Measurements from ENCODE around the gene SPP1.

SPP1 gene

GRCh38 chr4:88027611-88028608, 52.4 kb downstream of the SPP1 start:
- no peak for DNase-seq

GRCh38 chr4:88028946-88029345, 53.4 kb downstream of the SPP1 start:
- DNase-seq, result no peak

DNA sequence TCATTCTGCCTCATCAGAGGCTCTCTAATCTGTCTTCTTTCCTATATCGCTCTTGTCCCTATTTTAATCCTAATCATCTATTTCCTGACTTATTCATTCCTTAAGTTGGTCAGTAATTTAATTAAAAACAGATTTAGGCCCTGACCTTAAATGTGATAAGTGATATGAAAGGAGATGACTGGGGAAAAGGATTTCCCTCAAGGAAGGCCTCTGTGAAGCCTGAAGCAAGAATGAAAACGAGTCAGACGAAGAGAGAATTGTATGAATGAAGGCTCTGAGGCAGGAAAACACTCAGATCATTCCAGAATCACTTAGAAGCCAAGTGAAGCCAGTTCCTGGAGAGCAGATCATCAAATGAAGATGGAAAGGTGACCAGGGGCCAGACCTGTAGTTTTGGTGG, 54.0 kb downstream of the SPP1 start:
- no peak for DNase-seq

DNA sequence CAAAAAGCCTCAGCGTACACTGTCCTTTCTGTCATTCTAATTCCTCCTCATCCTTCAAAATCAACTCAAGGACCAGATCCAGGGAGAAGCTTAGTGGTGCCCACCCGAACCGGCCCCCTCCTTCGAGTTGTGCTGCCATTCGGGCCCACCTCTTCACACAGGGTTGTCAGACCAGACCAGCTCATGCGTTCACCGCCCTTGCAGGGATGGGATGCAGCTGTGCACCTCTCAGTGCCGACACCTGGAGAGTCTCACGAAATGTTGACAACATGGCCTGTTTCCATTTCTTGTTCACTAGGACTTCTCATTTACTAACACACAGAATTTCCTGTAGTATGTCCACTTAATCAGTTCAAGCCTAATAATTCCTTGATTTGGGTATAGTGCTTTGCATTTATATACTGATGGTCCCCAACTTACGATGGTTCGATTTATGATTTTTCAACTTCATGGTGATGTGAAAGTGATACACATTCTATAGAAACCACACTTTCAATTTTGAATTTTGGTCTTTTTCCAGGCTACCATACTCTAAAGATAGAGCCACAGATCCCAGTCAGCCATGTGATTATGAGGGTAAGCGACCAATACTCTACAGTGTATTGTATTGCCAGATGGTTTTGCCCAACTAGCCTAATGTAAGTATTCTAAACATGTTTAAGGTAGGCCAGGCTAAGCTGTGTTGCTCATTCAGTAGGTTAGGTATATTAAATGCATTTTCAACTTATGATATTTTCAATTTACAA, 55.2 kb downstream of the SPP1 start:
- DNase-seq, result no peak
